ENCODE data around the gene FOXO3.

DNA sequence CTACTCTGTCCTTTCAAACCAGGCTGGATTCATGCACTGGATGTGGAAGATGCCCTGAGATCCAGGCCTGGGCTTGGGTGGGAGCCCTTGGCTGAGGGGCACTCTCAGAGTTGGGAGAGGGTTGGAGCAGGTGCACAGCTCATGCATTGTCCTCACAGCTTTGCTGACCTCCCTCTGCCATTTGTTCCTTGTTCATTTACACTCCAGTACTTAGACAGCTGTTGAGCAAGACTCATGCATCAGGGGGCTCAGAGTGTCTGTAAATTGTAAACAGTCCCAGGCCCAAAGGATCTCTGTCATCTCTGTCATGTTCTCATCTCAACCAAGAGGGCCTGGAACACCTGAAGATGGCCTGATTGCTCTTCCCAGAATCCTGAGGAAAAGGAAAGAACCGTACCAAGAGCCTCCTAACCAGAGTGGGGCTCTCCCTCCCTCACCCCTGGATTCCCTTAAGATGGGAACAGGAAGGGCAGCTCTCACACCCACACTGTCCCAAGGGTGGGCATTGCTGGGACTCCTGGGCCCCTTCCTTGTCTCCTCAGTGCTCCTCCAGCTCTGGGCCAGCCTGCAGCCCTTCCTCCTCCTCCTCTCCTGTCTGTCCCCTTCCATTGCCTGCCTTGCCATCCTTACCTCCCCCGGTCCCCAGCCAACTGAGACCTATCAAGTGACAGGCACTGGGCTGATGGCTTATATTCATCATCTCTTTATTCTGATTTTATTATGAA lies 132.9 kb downstream of the FOXO3 start:
- TF ChIP-seq, protein P1, sequence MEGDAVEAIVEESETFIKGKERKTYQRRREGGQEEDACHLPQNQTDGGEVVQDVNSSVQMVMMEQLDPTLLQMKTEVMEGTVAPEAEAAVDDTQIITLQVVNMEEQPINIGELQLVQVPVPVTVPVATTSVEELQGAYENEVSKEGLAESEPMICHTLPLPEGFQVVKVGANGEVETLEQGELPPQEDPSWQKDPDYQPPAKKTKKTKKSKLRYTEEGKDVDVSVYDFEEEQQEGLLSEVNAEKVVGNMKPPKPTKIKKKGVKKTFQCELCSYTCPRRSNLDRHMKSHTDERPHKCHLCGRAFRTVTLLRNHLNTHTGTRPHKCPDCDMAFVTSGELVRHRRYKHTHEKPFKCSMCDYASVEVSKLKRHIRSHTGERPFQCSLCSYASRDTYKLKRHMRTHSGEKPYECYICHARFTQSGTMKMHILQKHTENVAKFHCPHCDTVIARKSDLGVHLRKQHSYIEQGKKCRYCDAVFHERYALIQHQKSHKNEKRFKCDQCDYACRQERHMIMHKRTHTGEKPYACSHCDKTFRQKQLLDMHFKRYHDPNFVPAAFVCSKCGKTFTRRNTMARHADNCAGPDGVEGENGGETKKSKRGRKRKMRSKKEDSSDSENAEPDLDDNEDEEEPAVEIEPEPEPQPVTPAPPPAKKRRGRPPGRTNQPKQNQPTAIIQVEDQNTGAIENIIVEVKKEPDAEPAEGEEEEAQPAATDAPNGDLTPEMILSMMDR (IDR thresholded peaks at IDR 0.05), result no peak
- TF ChIP-seq POLR2A (IDR thresholded peaks at IDR 0.05), result no peak

All from right lobe of liver (tissue), 4 donors.